GM23338 (cell line): ENCODE measurements around the gene NHSL1. TPM values are rescaled to one million over a fixed set of nuclear protein-coding genes. Genes with fewer than 3 reads are reported as not detected.

Experiments
- ATAC-seq: fragments of 200-7000 bp; cut with Tn5 transposase; 3 replicates; pipeline ENCODE4 v1.9.1; 2020
- DNase-seq: peaks from one replicate; pipeline ENCODE4 v3.0.0-alpha.2; 2015; ENCODE audit warnings: low spot score
- H2AFZ ChIP-seq: fragments of 200-600 bp; sonication (generic); 2 replicates; pipeline ENCODE4 v1.8.0; 2016; ENCODE audit warnings: antibody characterized with exemption, mild to moderate bottlenecking, moderate library complexity
- H3F3A ChIP-seq: fragments of 200-600 bp; sonication (generic); replicated peaks from 2 replicates; pipeline ENCODE4 v1.8.0; 2017; ENCODE audit warnings: antibody characterized with exemption, mixed run types, low read depth
- H3K27ac ChIP-seq: fragments of 200-600 bp; sonication (generic); 2 replicates; pipeline ENCODE4 v1.6.1; 2016; ENCODE audit warnings: low read depth
- H3K27me3 ChIP-seq: fragments of 200-600 bp; sonication (generic); 2 replicates; pipeline ENCODE4 v1.8.0; 2016; ENCODE audit warnings: mild to moderate bottlenecking, mixed run types, moderate library complexity; ENCODE audit not compliant: insufficient read depth
- H3K36me3 ChIP-seq: fragments of 200-600 bp; sonication (generic); 2 replicates; pipeline ENCODE4 v1.8.0; 2016; ENCODE audit warnings: mild to moderate bottlenecking; ENCODE audit not compliant: insufficient read depth
- H3K4me1 ChIP-seq: fragments of 200-600 bp; sonication (generic); 2 replicates; pipeline ENCODE4 v1.8.0; 2016; ENCODE audit warnings: mild to moderate bottlenecking, moderate library complexity; ENCODE audit not compliant: insufficient read depth
- H3K4me2 ChIP-seq: fragments of 200-600 bp; sonication (generic); 2 replicates; pipeline ENCODE4 v1.7.1; 2017; ENCODE audit warnings: mixed run types
- H3K4me3 ChIP-seq: fragments of 200-600 bp; sonication (generic); 2 replicates; pipeline ENCODE4 v1.6.1; 2016; ENCODE audit warnings: mixed run types
- H3K79me2 ChIP-seq: fragments of 200-600 bp; sonication (generic); replicated peaks from 2 replicates; pipeline ENCODE4 v1.8.0; 2017; ENCODE audit warnings: mild to moderate bottlenecking; ENCODE audit not compliant: insufficient read depth
- H3K9me2 ChIP-seq: fragments of 200-600 bp; sonication (generic); 2 replicates; pipeline ENCODE4 v1.8.0; 2017; ENCODE audit not compliant: insufficient read depth
- H4K20me1 ChIP-seq: fragments of 200-600 bp; sonication (generic); replicated peaks from 2 replicates; pipeline ENCODE4 v1.8.0; 2017; ENCODE audit warnings: mild to moderate bottlenecking; ENCODE audit not compliant: insufficient read depth
- H3K27ac Mint-ChIP-seq: 2 replicates; pipeline ENCODE4 v1.8.0; 2020; ENCODE audit warnings: inconsistent platforms, mild to moderate bottlenecking, moderate library complexity, mixed read lengths
- H3K27me3 Mint-ChIP-seq: 3 replicates; pipeline ENCODE4 v1.8.0; 2022; ENCODE audit warnings: low read depth, mild to moderate bottlenecking, moderate library complexity, mixed read lengths, inconsistent platforms; ENCODE audit not compliant: insufficient read depth, poor library complexity
- H3K36me3 Mint-ChIP-seq: 3 replicates; pipeline ENCODE4 v1.8.0; 2021; ENCODE audit warnings: low read depth, mild to moderate bottlenecking, inconsistent platforms, moderate library complexity, mixed read lengths
- H3K4me1 Mint-ChIP-seq: 3 replicates; pipeline ENCODE4 v1.8.0; 2020; ENCODE audit warnings: mild to moderate bottlenecking, inconsistent platforms, mixed read lengths
- H3K4me3 Mint-ChIP-seq: 3 replicates; pipeline ENCODE4 v1.8.0; 2021; ENCODE audit warnings: moderate library complexity, mild to moderate bottlenecking, inconsistent platforms, mixed read lengths
- H3K9me3 Mint-ChIP-seq: 3 replicates; pipeline ENCODE4 v1.8.0; 2020; ENCODE audit warnings: moderate library complexity, mild to moderate bottlenecking, inconsistent platforms, mixed read lengths
- REST ChIP-seq: IDR thresholded peaks from one replicate; pipeline ENCODE4 v1.6.1; 2018; ENCODE audit warnings: antibody characterized with exemption; ENCODE audit not compliant: unreplicated experiment
- ZNF114 ChIP-seq: fragments of 250-450 bp; sonication (Bioruptor Pico); IDR thresholded peaks from 2 replicates; pipeline ENCODE4 v1.5.0; 2020; ENCODE audit warnings: mild to moderate bottlenecking, moderate library complexity
- ZNF331 ChIP-seq: fragments of 250-450 bp; sonication (Bioruptor Pico); IDR thresholded peaks from 2 replicates; pipeline ENCODE4 v1.5.0; 2020; ENCODE audit warnings: low read depth, mild to moderate bottlenecking, moderate library complexity
- polyA plus RNA-seq: library from polyadenylated mRNA; unstranded; fragments of >200 nt; fragmentation: Nextera tagmentation; extraction: Ambion mirVana; gene quantifications from 2 replicates; pipeline ENCODE4 v1.2.1, GENCODE V29; 2016
- total RNA-seq: library from RNA; depleted of rRNA; stranded (reverse); fragments of >200 nt; shearing (Covaris generic); gene quantifications from 2 replicates; pipeline ENCODE4 v1.2.3, GENCODE V29; 2014

The NHSL1 gene
- total and polyA plus RNA-seq, 2 experiments from 2014 or later, result 11.2 to 24.5 TPM

- peaks cover 13% of the 10 kb centered on the region for H3K36me3 ChIP-seq
- H3K27me3 ChIP-seq, result no peaks in the 10 kb centered on the region
- H3K27ac ChIP-seq, result no peak overlapping the region
- H3K79me2 ChIP-seq, result no peaks in the 10 kb centered on the region
- TF ChIP-seq ZNF331 (CRISPR knock-in tag) (no peak), REST (no peak)
- H3K4me3 ChIP-seq, result no peak overlapping the region
- Mint-ChIP-seq H3K36me3 (peaks cover 19% of the 10 kb centered on the region), H3K4me3 (no peak overlapping the region; the same call in 2 of the 3 replicates), H3K27me3 (peaks cover 6% of the 10 kb centered on the region), H3K4me1 (peaks cover 5% of the 10 kb centered on the region), H3K27ac (no peak overlapping the region), H3K9me3 (no peaks in the 10 kb centered on the region)
- no peak for DNase-seq
- no peaks in the 10 kb centered on the region; the same call in 1 of the 2 replicates for H3K4me1 ChIP-seq
- H2AFZ ChIP-seq, result peak overlapping the region; percentile 64; the same call in 1 of the 2 replicates
- H3F3A ChIP-seq, result no peaks in the 10 kb centered on the region; the same call in 1 of the 2 replicates
- no peak overlapping the region for H3K4me2 ChIP-seq
- no peak for ATAC-seq
- H3K9me2 ChIP-seq, result no peaks in the 10 kb centered on the region
- H4K20me1 ChIP-seq, result no peaks in the 10 kb centered on the region
These were observed 97.1 kb downstream of the NHSL1 start for GRCh38 chr6:138401960-138402837.

- H3K4me3 Mint-ChIP-seq, result no peak overlapping the region
These were observed 99.0 kb downstream of the NHSL1 start for GRCh38 chr6:138400326-138400725.

More at GRCh38 chr6:138400326-138400725, 99.0 kb downstream of the NHSL1 start:
- no peak for DNase-seq
- no peak overlapping the region for H3K4me3 ChIP-seq
- no peaks in the 10 kb centered on the region for H3K36me3 ChIP-seq
- no peaks in the 10 kb centered on the region for H3K27me3 ChIP-seq
- no peaks in the 10 kb centered on the region; the same call in 1 of the 2 replicates for H3K4me1 ChIP-seq
- H3K9me3 Mint-ChIP-seq, result no peaks in the 10 kb centered on the region
- no peak overlapping the region for H3K27ac ChIP-seq
- no peak overlapping the region for H2AFZ ChIP-seq
- H3F3A ChIP-seq, result no peaks in the 10 kb centered on the region; the same call in 1 of the 2 replicates
- no peaks in the 10 kb centered on the region for H3K79me2 ChIP-seq
- no peaks in the 10 kb centered on the region for H3K9me2 ChIP-seq
- H3K27me3 Mint-ChIP-seq, result peaks cover 6% of the 10 kb centered on the region
- H3K4me2 ChIP-seq, result no peak overlapping the region
- TF ChIP-seq ZNF114 (CRISPR knock-in tag), result no peak
- H3K4me1 Mint-ChIP-seq, result peaks cover 4% of the 10 kb centered on the region
- peaks cover 4% of the 10 kb centered on the region; the same call in 1 of the 3 replicates for H3K36me3 Mint-ChIP-seq
- ATAC-seq, result no peak
- no peak overlapping the region for H3K27ac Mint-ChIP-seq
- H4K20me1 ChIP-seq, result no peaks in the 10 kb centered on the region
